ENCODE results near the gene SLAMF1.
"Not testable (repeated sequence)": the region's sequence is repeated elsewhere in the genome, so short reads cannot be mapped to it uniquely, and the experiment has no call there.

SLAMF1 gene

GRCh38 chr1:160563230-160563629 lies 83.6 kb downstream of the SLAMF1 start:
- not testable (repeated sequence) for DNase-seq (ENCODE audit: low spot score)

- not testable (repeated sequence) for DNase-seq (ENCODE audit: low spot score)
These were observed 84.1 kb downstream of the SLAMF1 start for GRCh38 chr1:160562745-160563144.

- DNase-seq (ENCODE audit: low spot score) = no peak
These were observed 86.0 kb downstream of the SLAMF1 start for GRCh38 chr1:160560806-160561205.

- no peak for DNase-seq (ENCODE audit: low spot score)
These were observed 86.7 kb downstream of the SLAMF1 start for GRCh38 chr1:160560045-160560705.

GRCh38 chr1:160559437-160559836 lies 87.4 kb downstream of the SLAMF1 start:
- not testable (repeated sequence) for DNase-seq (ENCODE audit: low spot score)

- DNase-seq (ENCODE audit: low spot score) = no peak
These were observed 88.0 kb downstream of the SLAMF1 start for GRCh38 chr1:160558660-160559380.
